H1 (cell line): ENCODE data around the gene RIPPLY3. TPM values are rescaled to one million over a fixed set of nuclear protein-coding genes. Genes with fewer than 3 reads are reported as not detected.

Source experiments
- BACH1 ChIP-seq: IDR thresholded peaks from 2 replicates; pipeline ENCODE4 v1.6.1; 2012; ENCODE audit warnings: low read length, improper control_type of control experiment
- CHD7 ChIP-seq: fragments of 300-600 bp; sonication (generic); IDR thresholded peaks from 2 replicates; pipeline ENCODE4 v1.7.1; 2012; ENCODE audit warnings: low read length, moderate library complexity, mild to moderate bottlenecking, inconsistent platforms; ENCODE audit not compliant: insufficient replicate concordance
- EP300 ChIP-seq, 2 experiments: IDR thresholded peaks; 1 replicate in 1 of 2; 2 replicates in 1 of 2; pipeline ENCODE4 v1.6.1; 2011 to 2012; ENCODE audit warnings: low read depth in 2 of 2, low read length in 2 of 2, mild to moderate bottlenecking in 2 of 2, borderline replicate concordance in 1 of 2, inconsistent platforms in 1 of 2, moderate library complexity in 1 of 2
- EZH2 ChIP-seq: fragments of 200-600 bp; sonication (generic); IDR thresholded peaks from 2 replicates; pipeline ENCODE4 v1.7.1; 2012; ENCODE audit warnings: low read depth, mild to moderate bottlenecking, moderate library complexity, low read length, inconsistent platforms; ENCODE audit not compliant: severe bottlenecking
- POLR2AphosphoS5 ChIP-seq: IDR thresholded peaks from 2 replicates; pipeline ENCODE4 v1.6.1; 2011; ENCODE audit warnings: low read depth, low read length
- SIN3A ChIP-seq, 2 experiments: IDR thresholded peaks in 1 of 2; conservative IDR thresholded peaks in 1 of 2; 2 replicates each; pipeline ENCODE4 v1.6.1; 2011 to 2012; ENCODE audit warnings: low read length in 2 of 2, improper control_type of control experiment in 1 of 2, low read depth in 1 of 2, mild to moderate bottlenecking in 1 of 2
- polyA plus RNA-seq, 7 experiments: library from polyadenylated mRNA; depleted of rRNA in 3 of 7; stranded (reverse) in 5 of 7; unstranded in 2 of 7; fragments of >200 nt in 5 of 7; fragments of 200-250 nt in 2 of 7; gene quantifications; 1 replicate in 5 of 7; 2 replicates in 1 of 7; 4 replicates in 1 of 7; pipeline versions ENCODE4 v1.2.1 to v1.2.3, GENCODE V29; 2011 to 2013; ENCODE audit warnings: missing spikeins in 2 of 7, mixed read lengths in 2 of 7
- total RNA-seq: library from RNA; stranded (reverse); fragmentation: NEBNext Ultra II Directional; extraction: Animal tissue kit (Norgen Biotek cat#: 25700); gene quantifications from 2 replicates; pipeline ENCODE4 v1.2.1, GENCODE V29; 2021

The RIPPLY3 gene
- total and polyA plus RNA-seq, 2 of the 8 experiments (the other 6 are each of a cell fraction or from before 2014, with no cell fraction given) = 2.0 to 2.2 TPM

- TF ChIP-seq CHD7 (no peak), POLR2AphosphoS5 (no peak), BACH1 (no peak; the same call in 1 of the 2 replicates), EP300 (IDR thresholded peaks at IDR 0.05; ENCODE audit: borderline replicate concordance in 1 of 2, low read depth in 2 of 2, low read length in 2 of 2) (no peak), EZH2 (no peak), SIN3A (conservative IDR thresholded peaks at IDR 0.05 in 1 of 2, IDR thresholded peaks at IDR 0.05 in 1 of 2; ENCODE audit: low read depth in 1 of 2, low read length in 2 of 2) (no peak)
These were observed 26.0 kb upstream of the RIPPLY3 start (continued) for GRCh38 chr21:36980280-36981048.
